Neural progenitor cell (in vitro differentiated cells): ENCODE data around the gene PCCA. TPM values are rescaled to one million over a fixed set of nuclear protein-coding genes. Genes with fewer than 3 reads are reported as not detected.
A peak's percentile ranks its signal among the peaks of the same experiment; 100 is the strongest.

Source experiments
- DNase-seq: peaks from one replicate; pipeline ENCODE4 v3.0.0-alpha.2; 2016; ENCODE audit warnings: low spot score
- H2AFZ ChIP-seq: fragments of 200-600 bp; sonication (generic); replicated peaks from 2 replicates; pipeline ENCODE4 v1.6.1; 2016; ENCODE audit warnings: antibody characterized with exemption
- H3F3A ChIP-seq: fragments of 200-600 bp; sonication (generic); 2 replicates; pipeline ENCODE4 v1.6.1; 2016; ENCODE audit warnings: antibody characterized with exemption, low read depth
- H3K27ac ChIP-seq: fragments of 200-600 bp; sonication (generic); 2 replicates; pipeline ENCODE4 v1.5.1; 2016; ENCODE audit warnings: mild to moderate bottlenecking
- H3K27me3 ChIP-seq: fragments of 200-600 bp; sonication (generic); 2 replicates; pipeline ENCODE4 v1.6.1; 2016; ENCODE audit warnings: mild to moderate bottlenecking, moderate library complexity
- H3K36me3 ChIP-seq: fragments of 200-600 bp; sonication (generic); 2 replicates; pipeline ENCODE4 v1.5.1; 2016
- H3K4me1 ChIP-seq: fragments of 200-600 bp; sonication (generic); 2 replicates; pipeline ENCODE4 v1.6.1; 2016; ENCODE audit warnings: mixed run types
- H3K4me2 ChIP-seq: fragments of 200-600 bp; sonication (generic); 2 replicates; pipeline ENCODE4 v1.6.1; 2016
- H3K4me3 ChIP-seq: fragments of 200-600 bp; sonication (generic); 2 replicates; pipeline ENCODE4 v1.5.1; 2016
- H3K79me2 ChIP-seq: fragments of 200-600 bp; sonication (generic); 2 replicates; pipeline ENCODE4 v1.6.1; 2016; ENCODE audit warnings: low read depth
- H3K9ac ChIP-seq: fragments of 200-600 bp; sonication (generic); 2 replicates; pipeline ENCODE4 v1.6.1; 2016
- H3K9me3 ChIP-seq: fragments of 200-600 bp; sonication (generic); 2 replicates; pipeline ENCODE4 v1.5.1; 2016; ENCODE audit warnings: low read depth
- H4K20me1 ChIP-seq: fragments of 200-600 bp; sonication (generic); 2 replicates; pipeline ENCODE4 v1.6.1; 2016; ENCODE audit warnings: low read depth
- H3K27ac Mint-ChIP-seq: 3 replicates; pipeline ENCODE4 v1.8.0; 2021; ENCODE audit warnings: mixed read lengths
- H3K27me3 Mint-ChIP-seq: 2 replicates; pipeline ENCODE4 v1.8.0; 2022; ENCODE audit warnings: low read depth, mild to moderate bottlenecking, inconsistent platforms, moderate library complexity, mixed read lengths; ENCODE audit not compliant: insufficient read depth
- H3K36me3 Mint-ChIP-seq: 3 replicates; pipeline ENCODE4 v1.8.0; 2021; ENCODE audit warnings: mixed read lengths
- H3K4me1 Mint-ChIP-seq: 3 replicates; pipeline ENCODE4 v1.8.0; 2021; ENCODE audit warnings: mixed read lengths
- H3K4me3 Mint-ChIP-seq: 3 replicates; pipeline ENCODE4 v1.8.0; 2021; ENCODE audit warnings: mild to moderate bottlenecking, moderate library complexity, mixed read lengths
- H3K9me3 Mint-ChIP-seq: 3 replicates; pipeline ENCODE4 v1.8.0; 2020; ENCODE audit warnings: mixed read lengths
- CTCF ChIP-seq: fragments of 200-600 bp; sonication (generic); IDR thresholded peaks from 2 replicates; pipeline ENCODE4 v1.5.1; 2017; ENCODE audit warnings: antibody characterized with exemption, mild to moderate bottlenecking
- EZH2 ChIP-seq: fragments of 200-600 bp; sonication (generic); IDR thresholded peaks from 2 replicates; pipeline ENCODE4 v1.6.1; 2017; ENCODE audit warnings: antibody characterized with exemption, mild to moderate bottlenecking, moderate library complexity
- EZH2phosphoT487 ChIP-seq: fragments of 200-600 bp; sonication (generic); IDR thresholded peaks from 2 replicates; pipeline ENCODE4 v1.6.1; 2017; ENCODE audit warnings: antibody characterized with exemption
- total RNA-seq: library from RNA; depleted of rRNA; stranded (reverse); fragments of >200 nt; gene quantifications from 2 replicates; pipeline ENCODE4 v1.2.3, GENCODE V29; 2015; ENCODE audit warnings: low replicate concordance

Gene PCCA
- total RNA-seq, 1 donor from 2014 or later, result 60.6 TPM

GRCh38 chr13:100513987-100514670 lies 425.2 kb downstream of the PCCA start:
- peaks cover 5% of the 10 kb centered on the region for H3K36me3 Mint-ChIP-seq
- no peaks in the 10 kb centered on the region for H3K27me3 ChIP-seq
- no peak overlapping the region for H3K27ac ChIP-seq
- H3K27me3 Mint-ChIP-seq, result peaks cover 2% of the 10 kb centered on the region
- no peaks in the 10 kb centered on the region for H3K9me3 Mint-ChIP-seq
- no peaks in the 10 kb centered on the region for H3K36me3 ChIP-seq
- H2AFZ ChIP-seq, result no peak overlapping the region
- H3K4me3 Mint-ChIP-seq, result peak overlapping the region; percentile 19
- TF ChIP-seq CTCF (no peak), EZH2 (no peak), EZH2phosphoT487 (no peak)
- H3K27ac Mint-ChIP-seq, result peak overlapping the region; percentile 88
- peaks cover 78% of the 10 kb centered on the region for H3K4me1 Mint-ChIP-seq
- H3K9me3 ChIP-seq, result no peaks in the 10 kb centered on the region
- peaks cover 57% of the 10 kb centered on the region for H3K4me1 ChIP-seq
- H3F3A ChIP-seq, result peaks cover 30% of the 10 kb centered on the region
- no peaks in the 10 kb centered on the region for H4K20me1 ChIP-seq
- H3K4me3 ChIP-seq, result no peak overlapping the region
- peaks cover 3% of the 10 kb centered on the region for H3K79me2 ChIP-seq
- peak overlapping the region; percentile 32 for H3K4me2 ChIP-seq
- H3K9ac ChIP-seq, result no peak overlapping the region
- no peak for DNase-seq

- Histone ChIP-seq H3K27me3 (no peaks in the 10 kb centered on the region), H3K79me2 (peaks cover 3% of the 10 kb centered on the region), H3K9ac (no peak overlapping the region), H3K4me3 (no peak overlapping the region), H3K4me1 (peaks cover 51% of the 10 kb centered on the region), H3K4me2 (peak overlapping the region; percentile 32), H3K36me3 (no peaks in the 10 kb centered on the region), H4K20me1 (no peaks in the 10 kb centered on the region), H3K9me3 (no peaks in the 10 kb centered on the region), H3F3A (peaks cover 30% of the 10 kb centered on the region), H2AFZ (no peak overlapping the region), H3K27ac (no peak overlapping the region)
- H3K27ac Mint-ChIP-seq, result peak overlapping the region; percentile 24
- peak; percentile 89 for DNase-seq
- TF ChIP-seq EZH2 (no peak), CTCF (peak; percentile 98)
- H3K4me3 Mint-ChIP-seq, result peak overlapping the region; percentile 68
- H3K4me1 Mint-ChIP-seq, result peaks cover 71% of the 10 kb centered on the region
- H3K36me3 Mint-ChIP-seq, result peaks cover 5% of the 10 kb centered on the region
- H3K9me3 Mint-ChIP-seq, result no peaks in the 10 kb centered on the region
- H3K27me3 Mint-ChIP-seq, result peaks cover 2% of the 10 kb centered on the region
These were observed 426.0 kb downstream of the PCCA start for GRCh38 chr13:100514788-100515409.

GRCh38 chr13:100515410-100515800 lies 426.5 kb downstream of the PCCA start:
- Mint-ChIP-seq H3K4me3 (no peak overlapping the region), H3K27ac (peak overlapping the region; percentile 64), H3K36me3 (peaks cover 5% of the 10 kb centered on the region), H3K9me3 (no peaks in the 10 kb centered on the region), H3K27me3 (peaks cover 2% of the 10 kb centered on the region), H3K4me1 (peaks cover 67% of the 10 kb centered on the region)
- Histone ChIP-seq H3K4me2 (no peak overlapping the region), H2AFZ (no peak overlapping the region), H3K4me1 (peaks cover 46% of the 10 kb centered on the region), H3K79me2 (peaks cover 2% of the 10 kb centered on the region), H4K20me1 (no peaks in the 10 kb centered on the region), H3K9me3 (no peaks in the 10 kb centered on the region), H3K27me3 (no peaks in the 10 kb centered on the region), H3K27ac (no peak overlapping the region), H3F3A (peaks cover 30% of the 10 kb centered on the region), H3K9ac (no peak overlapping the region), H3K36me3 (no peaks in the 10 kb centered on the region), H3K4me3 (no peak overlapping the region)
- no peak for DNase-seq
- TF ChIP-seq EZH2phosphoT487 (no peak), CTCF (no peak), EZH2 (no peak)
